Lower leg skin (tissue), 3 donors: ENCODE measurements around the gene CAMK1.

Source experiments
- POLR2A ChIP-seq, 2 donors: fragments of 450-650 bp; IDR thresholded peaks; one replicate each; pipeline ENCODE4 v1.6.1; 2016 to 2017; ENCODE audit warnings: antibody characterized with exemption in 2 of 2, mild to moderate bottlenecking in 1 of 2, moderate library complexity in 1 of 2
- TF ChIP-seq, protein P1 (sequence below), 3 donors: fragments of 450-650 bp; IDR thresholded peaks; one replicate each; pipeline ENCODE4 v1.5.1; 2016; ENCODE audit warnings: antibody characterized with exemption in 3 of 3, mild to moderate bottlenecking in 3 of 3, moderate library complexity in 2 of 3

DNA sequence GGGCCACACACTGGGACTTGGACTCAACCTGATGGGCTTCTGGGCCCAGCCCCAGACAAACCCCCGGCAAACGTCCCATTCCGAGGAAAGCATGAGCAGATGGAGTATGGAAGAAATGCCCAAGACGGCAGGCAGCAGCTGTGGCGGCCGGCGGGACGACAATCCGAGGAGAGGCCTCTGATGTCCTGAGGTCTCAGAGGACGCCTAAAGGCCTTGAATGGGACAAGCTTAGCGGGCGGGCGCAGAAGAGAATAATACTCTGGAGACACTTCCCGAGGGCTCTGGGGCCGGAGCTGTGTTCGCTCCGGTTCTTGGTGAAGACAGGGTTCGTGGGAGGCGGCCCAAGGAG is 20.5 kb downstream of the CAMK1 start:
- TF ChIP-seq, protein P1, sequence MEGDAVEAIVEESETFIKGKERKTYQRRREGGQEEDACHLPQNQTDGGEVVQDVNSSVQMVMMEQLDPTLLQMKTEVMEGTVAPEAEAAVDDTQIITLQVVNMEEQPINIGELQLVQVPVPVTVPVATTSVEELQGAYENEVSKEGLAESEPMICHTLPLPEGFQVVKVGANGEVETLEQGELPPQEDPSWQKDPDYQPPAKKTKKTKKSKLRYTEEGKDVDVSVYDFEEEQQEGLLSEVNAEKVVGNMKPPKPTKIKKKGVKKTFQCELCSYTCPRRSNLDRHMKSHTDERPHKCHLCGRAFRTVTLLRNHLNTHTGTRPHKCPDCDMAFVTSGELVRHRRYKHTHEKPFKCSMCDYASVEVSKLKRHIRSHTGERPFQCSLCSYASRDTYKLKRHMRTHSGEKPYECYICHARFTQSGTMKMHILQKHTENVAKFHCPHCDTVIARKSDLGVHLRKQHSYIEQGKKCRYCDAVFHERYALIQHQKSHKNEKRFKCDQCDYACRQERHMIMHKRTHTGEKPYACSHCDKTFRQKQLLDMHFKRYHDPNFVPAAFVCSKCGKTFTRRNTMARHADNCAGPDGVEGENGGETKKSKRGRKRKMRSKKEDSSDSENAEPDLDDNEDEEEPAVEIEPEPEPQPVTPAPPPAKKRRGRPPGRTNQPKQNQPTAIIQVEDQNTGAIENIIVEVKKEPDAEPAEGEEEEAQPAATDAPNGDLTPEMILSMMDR (IDR thresholded peaks at IDR 0.05), result no peak
- no peak for TF ChIP-seq POLR2A (IDR thresholded peaks at IDR 0.05)
